Esophagus (tissue), 2 donors: ENCODE results near the gene FYN. TPM values are rescaled to one million over a fixed set of nuclear protein-coding genes. Genes with fewer than 3 reads are reported as not detected.

Experiments used
- H3K27ac ChIP-seq, 2 donors: one replicate each; pipeline ENCODE4 v1.5.1; 2013; ENCODE audit warnings: low read depth in 2 of 2, mild to moderate bottlenecking in 2 of 2, inconsistent platforms in 1 of 2, low read length in 1 of 2, moderate library complexity in 1 of 2
- H3K27me3 ChIP-seq, 2 donors: one replicate each; pipeline ENCODE4 v1.6.1; 2013; ENCODE audit warnings: low read length in 2 of 2, control low read depth in 1 of 2, mild to moderate bottlenecking in 1 of 2; ENCODE audit not compliant: insufficient read depth in 2 of 2, control insufficient read depth in 1 of 2
- H3K36me3 ChIP-seq, 2 donors: one replicate each; pipeline ENCODE4 v1.6.1; 2013; ENCODE audit warnings: low read length in 1 of 2; ENCODE audit not compliant: control insufficient read depth in 2 of 2, insufficient read depth in 2 of 2
- H3K4me1 ChIP-seq, 2 donors: one replicate each; pipeline ENCODE4 v1.6.1; 2013; ENCODE audit warnings: low read length in 1 of 2; ENCODE audit not compliant: control insufficient read depth in 2 of 2, insufficient read depth in 2 of 2
- H3K4me3 ChIP-seq, 2 donors: one replicate each; pipeline ENCODE4 v1.5.1; 2013; ENCODE audit warnings: low read length in 2 of 2, mild to moderate bottlenecking in 2 of 2, low read depth in 1 of 2, moderate library complexity in 1 of 2
- H3K9me3 ChIP-seq, 2 donors: one replicate each; pipeline ENCODE4 v1.6.1; 2013; ENCODE audit warnings: mild to moderate bottlenecking in 2 of 2, low read depth in 1 of 2, low read length in 1 of 2, moderate library complexity in 1 of 2; ENCODE audit not compliant: control insufficient read depth in 2 of 2, insufficient read depth in 1 of 2
- WGBS, 2 donors: extraction: QIAGEN DNeasy Blood & Tissue Kit; methylation state at CpG; one replicate each; pipeline ENCODE4 v1.1.7; 2013; 5-methylcytosine and 5-hydroxymethylcytosine counted together
- polyA plus RNA-seq, 2 donors: library from polyadenylated mRNA; stranded (reverse); fragments of 200-250 nt; gene quantifications; one replicate each; pipeline ENCODE4 v1.2.3, GENCODE V29; 2013
- donor health status: healthy with polysubstance abuse.
- donor health status: Bipolar disorder and iron deficiency.

The FYN gene
- polyA plus RNA-seq, 2 donors, result 6.7 to 8.4 TPM

DNA sequence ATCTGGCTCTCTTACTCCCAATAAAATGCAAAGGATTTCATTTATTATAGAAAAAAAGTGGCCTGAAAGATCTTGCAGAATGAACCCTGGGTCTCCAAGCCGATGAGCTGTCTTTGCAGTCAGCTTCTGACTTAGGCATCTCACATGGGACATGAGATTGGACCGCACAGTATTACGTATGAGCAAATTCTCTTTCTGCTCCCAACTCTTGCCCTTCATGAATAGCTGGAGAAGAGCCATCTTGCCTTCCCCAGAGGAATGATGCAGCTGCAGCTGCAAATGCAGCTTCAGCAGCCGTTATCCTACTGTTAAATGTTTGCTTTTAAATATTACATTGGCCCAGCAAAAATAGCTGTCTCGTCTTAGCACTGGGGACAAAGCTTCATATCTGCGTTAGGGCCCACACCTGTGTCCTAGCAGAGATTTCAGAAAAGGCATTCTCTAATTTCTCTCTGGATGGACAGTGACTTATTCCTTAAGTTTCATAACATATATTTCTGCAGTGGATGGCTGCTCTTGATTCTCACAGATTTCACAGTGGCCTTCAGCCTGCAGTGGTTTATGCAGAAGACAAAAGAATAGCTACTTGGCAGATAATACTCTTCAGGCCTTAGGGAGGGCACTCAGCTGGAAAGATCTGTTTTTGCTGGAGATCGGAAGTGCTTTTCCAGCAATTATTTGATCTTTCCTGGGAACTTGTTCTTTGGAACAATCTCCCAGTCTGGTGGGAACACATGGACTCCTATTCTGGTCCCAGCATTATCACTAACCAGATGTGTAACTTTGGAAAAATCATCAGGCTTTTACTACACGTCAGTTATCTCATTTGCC, 129.2 kb downstream of the FYN start:
- H3K36me3 ChIP-seq, result no peaks in the 10 kb centered on the region
- H3K27ac ChIP-seq, result no peak overlapping the region
- no peaks in the 10 kb centered on the region for H3K27me3 ChIP-seq
- H3K4me1 ChIP-seq, result peaks cover 2 to 4% of the 10 kb centered on the region in 2 donors
- H3K4me3 ChIP-seq, result no peak overlapping the region
- 58 to 67% methylated on average over 8 of the region's 8 CpGs for WGBS, 2 donors
- H3K9me3 ChIP-seq, result no peaks in the 10 kb centered on the region

DNA sequence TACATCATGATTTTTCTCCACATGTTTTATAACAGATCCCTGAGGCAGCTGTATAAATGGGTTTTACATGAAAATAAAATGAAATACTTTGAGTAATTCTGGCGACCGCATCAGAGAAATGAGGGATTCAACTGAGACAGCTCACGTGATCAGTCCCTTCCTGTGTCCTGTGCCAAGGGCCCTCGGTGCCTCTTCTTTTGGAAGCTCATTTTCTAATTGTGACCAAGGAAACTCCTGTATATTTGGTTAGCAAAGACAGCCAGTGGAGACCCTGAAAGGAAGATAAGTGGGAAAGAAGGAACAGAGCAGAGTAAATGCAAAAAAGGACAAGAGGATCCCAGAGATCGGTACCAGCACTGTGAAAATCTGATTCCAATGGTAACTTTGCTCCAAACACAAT, 129.9 kb downstream of the FYN start:
- H3K9me3 ChIP-seq, result no peaks in the 10 kb centered on the region
- no peaks in the 10 kb centered on the region for H3K27me3 ChIP-seq
- peaks cover 2 to 4% of the 10 kb centered on the region in 2 donors for H3K4me1 ChIP-seq
- no peak overlapping the region for H3K27ac ChIP-seq
- no peak overlapping the region for H3K4me3 ChIP-seq
- 68 to 78% methylated on average over 5 of the region's 5 CpGs for WGBS, 2 donors
- no peaks in the 10 kb centered on the region for H3K36me3 ChIP-seq

DNA sequence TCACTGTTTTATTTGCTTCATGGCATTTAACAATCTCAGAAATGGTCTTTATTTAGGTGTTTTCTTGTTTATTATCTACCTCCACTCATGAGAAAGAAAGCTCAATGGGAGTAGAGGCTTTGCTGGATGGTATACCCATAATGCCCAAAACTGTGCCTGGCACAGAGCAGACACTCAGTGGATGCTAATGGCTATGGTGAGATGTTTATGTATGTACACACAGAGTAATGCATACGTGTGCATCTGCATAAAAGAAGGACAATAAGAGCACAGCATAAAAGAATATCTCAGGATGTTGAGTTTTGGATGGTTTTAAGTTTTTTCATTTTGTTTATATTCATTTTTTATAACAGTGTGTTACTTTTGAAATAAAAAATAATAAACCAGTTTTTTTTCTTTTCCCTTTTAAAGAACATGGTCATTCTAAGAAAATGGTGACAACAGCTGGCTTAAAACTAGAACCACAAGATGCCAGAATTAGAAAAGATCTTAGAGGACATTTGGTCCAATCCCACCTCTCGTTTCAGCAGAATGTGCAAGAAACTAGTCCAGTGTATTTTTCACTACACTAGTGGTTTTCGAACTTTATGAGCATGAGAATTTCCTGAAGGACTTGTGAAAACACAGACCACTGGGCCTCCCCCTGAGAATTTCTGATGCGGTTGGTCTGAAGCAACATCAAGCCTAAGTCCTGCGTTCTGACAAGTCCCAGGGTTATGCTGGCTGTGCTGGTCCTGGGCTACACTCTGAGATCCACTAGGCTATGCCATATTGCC, 131.9 kb downstream of the FYN start:
- Histone ChIP-seq H3K4me3 (no peak overlapping the region), H3K27me3 (no peaks in the 10 kb centered on the region), H3K27ac (no peak overlapping the region), H3K36me3 (no peaks in the 10 kb centered on the region), H3K9me3 (no peaks in the 10 kb centered on the region), H3K4me1 (peaks cover 2 to 4% of the 10 kb centered on the region in 2 donors)
- WGBS, 2 donors, result 87 to 89% methylated on average over 5 of the region's 5 CpGs

DNA sequence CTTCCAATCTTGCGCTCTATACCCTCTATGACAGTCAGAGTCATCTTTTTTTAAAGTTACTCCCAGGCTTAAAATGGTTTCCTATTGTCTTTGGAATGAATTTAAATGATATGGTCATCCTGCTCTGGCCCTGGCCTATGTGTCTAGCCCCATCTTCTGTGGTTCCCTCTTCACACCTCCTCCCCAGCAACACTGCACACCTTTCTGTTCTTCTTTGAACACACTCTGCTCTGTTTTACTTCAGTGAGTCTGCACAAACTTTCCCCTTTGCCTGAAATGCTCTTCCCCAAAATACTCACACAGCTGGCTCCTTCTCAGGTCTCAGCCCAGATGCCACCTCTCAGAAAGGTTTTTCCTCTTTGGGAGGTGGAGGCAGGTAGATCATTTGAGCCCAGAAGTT, 132.7 kb downstream of the FYN start:
- Histone ChIP-seq H3K4me3 (no peak overlapping the region), H3K27ac (no peak overlapping the region), H3K27me3 (no peaks in the 10 kb centered on the region), H3K4me1 (peaks cover 2 to 4% of the 10 kb centered on the region in 2 donors), H3K9me3 (no peaks in the 10 kb centered on the region), H3K36me3 (no peaks in the 10 kb centered on the region)
- WGBS, 2 donors, result 98 to 100% methylated on average over 1 of the region's 1 CpG

DNA sequence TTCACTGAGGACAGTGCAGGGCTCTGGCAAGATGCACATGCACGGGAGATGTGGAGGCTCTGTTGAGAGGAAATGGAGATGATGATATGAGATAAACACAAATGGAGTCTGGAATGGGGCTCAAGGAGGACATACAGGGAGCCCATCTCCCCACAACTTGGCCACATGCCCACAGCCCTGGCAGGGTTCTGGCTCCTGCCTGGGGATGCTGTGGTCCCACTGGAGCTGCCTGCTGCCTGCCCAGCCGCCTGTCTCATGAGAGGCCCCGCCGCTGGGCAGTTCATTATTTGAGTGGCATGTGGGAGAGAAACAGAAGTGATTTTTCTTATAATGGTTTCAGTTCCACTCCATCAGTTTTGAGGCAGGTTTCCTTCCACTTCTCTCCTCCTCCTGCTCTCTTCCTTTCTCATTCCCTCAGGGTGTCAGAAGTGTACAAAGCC, 134.0 kb downstream of the FYN start:
- WGBS, 2 donors, result 74 to 81% methylated on average over 4 of the region's 4 CpGs
- no peaks in the 10 kb centered on the region for H3K9me3 ChIP-seq
- no peak overlapping the region for H3K27ac ChIP-seq
- peaks cover 0 to 2% of the 10 kb centered on the region in 2 donors for H3K4me1 ChIP-seq
- H3K27me3 ChIP-seq, result no peaks in the 10 kb centered on the region
- H3K36me3 ChIP-seq, result no peaks in the 10 kb centered on the region
- no peak overlapping the region for H3K4me3 ChIP-seq

DNA sequence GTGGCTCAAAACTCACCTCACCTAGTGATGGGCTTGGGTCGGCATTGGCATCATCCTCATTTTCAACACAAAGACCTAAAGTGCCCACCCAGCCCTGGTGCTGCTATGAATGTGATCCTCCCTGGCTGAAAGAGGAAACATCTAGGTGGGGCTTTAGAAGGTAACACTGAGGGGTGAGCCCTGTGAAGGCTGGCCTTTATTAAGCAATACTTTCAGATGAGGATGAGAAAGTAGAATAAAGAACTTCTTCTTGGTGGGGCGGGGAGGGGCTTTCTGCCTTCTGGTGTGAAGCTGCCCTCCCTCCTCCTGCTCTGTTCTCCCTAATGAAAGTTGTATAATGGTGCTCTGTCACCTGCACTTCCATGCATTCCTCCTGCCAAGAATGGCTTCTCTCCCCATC, 134.6 kb downstream of the FYN start:
- H3K4me3 ChIP-seq, result no peak overlapping the region
- no peaks in the 10 kb centered on the region for H3K36me3 ChIP-seq
- WGBS, 2 donors, result 93 to 96% methylated on average over 2 of the region's 2 CpGs
- H3K27ac ChIP-seq, result no peak overlapping the region
- no peaks in the 10 kb centered on the region for H3K27me3 ChIP-seq
- peaks cover 0 to 2% of the 10 kb centered on the region in 2 donors for H3K4me1 ChIP-seq
- H3K9me3 ChIP-seq, result no peaks in the 10 kb centered on the region

DNA sequence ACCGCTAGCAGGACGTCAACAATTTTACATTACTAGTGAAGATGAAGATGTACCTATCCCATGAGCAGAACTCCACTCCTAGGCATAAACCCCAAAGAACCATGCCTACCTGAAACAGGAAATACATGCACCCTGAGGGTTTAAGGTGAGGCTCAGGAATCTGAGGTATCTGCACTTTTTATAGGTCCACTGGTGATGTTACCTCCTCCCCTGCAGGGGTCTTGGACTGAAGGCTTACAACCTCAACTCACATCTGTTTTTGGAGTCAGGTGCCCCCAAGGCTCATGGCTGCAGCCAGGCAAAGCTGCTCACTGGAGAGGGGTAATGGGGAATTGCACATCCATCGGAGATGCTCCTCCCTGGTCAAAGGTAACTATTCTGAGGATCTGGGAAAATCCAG, 135.1 kb downstream of the FYN start:
- H3K4me1 ChIP-seq, result peaks cover 0 to 2% of the 10 kb centered on the region in 2 donors
- no peak overlapping the region for H3K4me3 ChIP-seq
- WGBS, 2 donors, result 95 to 99% methylated on average over 3 of the region's 3 CpGs
- H3K9me3 ChIP-seq, result no peaks in the 10 kb centered on the region
- H3K36me3 ChIP-seq, result no peaks in the 10 kb centered on the region
- no peaks in the 10 kb centered on the region for H3K27me3 ChIP-seq
- no peak overlapping the region for H3K27ac ChIP-seq

DNA sequence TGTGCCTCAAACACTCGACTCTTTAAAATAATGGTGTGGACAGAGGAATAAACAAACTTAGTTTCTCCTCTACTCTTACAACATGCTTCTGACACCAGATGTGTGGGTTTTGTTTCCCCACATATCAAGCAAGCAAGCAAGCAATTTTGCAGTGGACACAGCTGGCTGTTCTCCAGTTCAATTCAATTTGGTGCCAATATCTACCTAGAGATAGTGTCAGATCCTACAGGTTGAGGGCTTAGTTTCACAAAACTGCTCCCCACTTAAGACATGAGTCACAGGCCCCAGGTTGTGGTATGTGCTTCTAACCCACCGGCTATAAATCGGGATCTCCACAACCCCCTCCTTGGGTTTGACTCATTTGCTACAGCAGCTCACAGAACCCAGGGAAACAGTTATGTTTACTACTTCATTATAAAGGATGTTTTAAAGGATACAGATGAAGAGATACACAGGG, 136.2 kb downstream of the FYN start:
- peaks cover 0 to 2% of the 10 kb centered on the region in 2 donors for H3K4me1 ChIP-seq
- 43 to 57% methylated on average over 3 of the region's 3 CpGs for WGBS, 2 donors

DNA sequence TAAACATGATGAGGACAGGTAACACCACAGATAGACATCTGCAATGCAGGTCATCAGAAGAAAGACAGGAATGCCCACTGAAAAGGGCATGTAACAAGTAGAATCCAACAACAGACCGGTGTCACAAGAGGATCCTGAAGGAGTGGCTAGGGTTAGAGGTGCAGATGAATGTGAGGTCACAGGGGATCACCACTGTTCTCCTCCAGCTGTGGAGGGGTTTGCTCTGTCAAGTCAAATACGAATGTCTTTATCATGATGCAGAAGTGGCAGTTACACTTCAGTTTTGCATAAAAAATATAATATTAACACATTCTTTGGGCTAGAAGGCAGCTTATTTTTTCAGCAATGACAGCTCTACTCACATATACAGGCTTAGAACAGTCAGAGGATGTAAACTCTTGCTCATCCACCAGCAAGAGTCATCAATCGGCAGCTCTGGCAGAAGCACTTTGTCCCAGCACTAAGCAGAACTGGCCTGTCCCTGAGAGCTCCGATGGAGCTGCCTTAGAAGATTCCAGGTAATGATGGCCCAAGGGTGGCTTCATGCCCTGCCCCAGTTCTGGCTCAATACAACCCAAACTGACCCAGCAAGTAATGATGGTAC, 137.1 kb downstream of the FYN start:
- peaks cover 4 to 7% of the 10 kb centered on the region in 2 donors for H3K9me3 ChIP-seq
- H3K27me3 ChIP-seq, result no peaks in the 10 kb centered on the region
- H3K36me3 ChIP-seq, result peaks cover 0 to 3% of the 10 kb centered on the region in 2 donors
- no peak overlapping the region for H3K27ac ChIP-seq
- 82 to 83% methylated on average over 4 of the region's 4 CpGs for WGBS, 2 donors
- no peaks in the 10 kb centered on the region for H3K4me1 ChIP-seq
- no peak overlapping the region for H3K4me3 ChIP-seq

More for the DNA sequence above, 136.2 kb downstream of the FYN start:
- Histone ChIP-seq H3K4me3 (no peak overlapping the region), H3K36me3 (peaks cover 0 to 3% of the 10 kb centered on the region in 2 donors), H3K27me3 (no peaks in the 10 kb centered on the region), H3K9me3 (peaks cover 4 to 7% of the 10 kb centered on the region in 2 donors), H3K27ac (no peak overlapping the region)
